Loucy (cell line): ENCODE results near the gene NUB1.

Experiments used
- H2AFZ ChIP-seq: fragments of 200-600 bp; sonication (generic); 2 replicates; pipeline ENCODE4 v1.6.0; 2016; ENCODE audit warnings: antibody characterized with exemption, mild to moderate bottlenecking, low read length, moderate library complexity
- H3F3A ChIP-seq: fragments of 200-600 bp; 2 replicates; pipeline ENCODE4 v1.6.0; 2016; ENCODE audit warnings: antibody characterized with exemption, low read depth, mild to moderate bottlenecking
- H3K27me3 ChIP-seq: fragments of 200-600 bp; sonication (generic); 2 replicates; pipeline ENCODE4 v1.6.1; 2014; ENCODE audit warnings: low read length, mild to moderate bottlenecking; ENCODE audit not compliant: insufficient read depth, poor library complexity, severe bottlenecking
- H3K36me3 ChIP-seq: fragments of 200-600 bp; sonication (generic); 2 replicates; pipeline ENCODE4 v1.6.1; 2016; ENCODE audit warnings: low read length; ENCODE audit not compliant: insufficient read depth
- H3K4me1 ChIP-seq: fragments of 200-600 bp; sonication (generic); 2 replicates; pipeline ENCODE4 v1.5.1; 2014; ENCODE audit warnings: low read length, mild to moderate bottlenecking; ENCODE audit not compliant: insufficient read depth, poor library complexity, severe bottlenecking
- H3K4me2 ChIP-seq: fragments of 200-600 bp; sonication (generic); 2 replicates; pipeline ENCODE4 v1.6.0; 2014; ENCODE audit warnings: antibody characterized with exemption, low read length, low read depth, mild to moderate bottlenecking; ENCODE audit not compliant: poor library complexity, severe bottlenecking
- H3K4me3 ChIP-seq: fragments of 200-600 bp; sonication (generic); 2 replicates; pipeline ENCODE4 v1.5.1; 2014; ENCODE audit warnings: low read length, mild to moderate bottlenecking, mixed read lengths; ENCODE audit not compliant: poor library complexity, severe bottlenecking
- H3K79me2 ChIP-seq: fragments of 200-600 bp; sonication (generic); 2 replicates; pipeline ENCODE4 v1.6.1; 2014; ENCODE audit warnings: low read length; ENCODE audit not compliant: insufficient read depth
- H3K9ac ChIP-seq: fragments of 200-600 bp; sonication (generic); 2 replicates; pipeline ENCODE4 v1.6.0; 2014; ENCODE audit warnings: mild to moderate bottlenecking, low read depth, low read length, moderate library complexity; ENCODE audit not compliant: poor library complexity, severe bottlenecking
- H3K9me2 ChIP-seq: fragments of 200-600 bp; sonication (generic); replicated peaks from 2 replicates; pipeline ENCODE4 v1.6.1; 2016; ENCODE audit warnings: low read depth, low read length, mixed read lengths
- H3K9me3 ChIP-seq: fragments of 200-600 bp; sonication (generic); 2 replicates; pipeline ENCODE4 v1.6.1; 2014; ENCODE audit warnings: mild to moderate bottlenecking, antibody characterized with exemption, low read length, low read depth; ENCODE audit not compliant: insufficient read depth
- H4K20me1 ChIP-seq: fragments of 200-600 bp; sonication (generic); 2 replicates; pipeline ENCODE4 v1.6.0; 2014; ENCODE audit warnings: antibody characterized with exemption, low read length, mild to moderate bottlenecking; ENCODE audit not compliant: insufficient read depth, poor library complexity, severe bottlenecking
- EZH2phosphoT487 ChIP-seq: fragments of 200-600 bp; IDR thresholded peaks from 2 replicates; pipeline ENCODE4 v1.6.1; 2018; ENCODE audit warnings: antibody characterized with exemption, mild to moderate bottlenecking, moderate library complexity, borderline replicate concordance
- TF ChIP-seq, protein P1 (sequence below): fragments of 200-600 bp; sonication (generic); conservative IDR thresholded peaks from 2 replicates; pipeline ENCODE4 v1.5.1; 2014; ENCODE audit warnings: mild to moderate bottlenecking, antibody characterized with exemption, low read length

NUB1 gene

DNA sequence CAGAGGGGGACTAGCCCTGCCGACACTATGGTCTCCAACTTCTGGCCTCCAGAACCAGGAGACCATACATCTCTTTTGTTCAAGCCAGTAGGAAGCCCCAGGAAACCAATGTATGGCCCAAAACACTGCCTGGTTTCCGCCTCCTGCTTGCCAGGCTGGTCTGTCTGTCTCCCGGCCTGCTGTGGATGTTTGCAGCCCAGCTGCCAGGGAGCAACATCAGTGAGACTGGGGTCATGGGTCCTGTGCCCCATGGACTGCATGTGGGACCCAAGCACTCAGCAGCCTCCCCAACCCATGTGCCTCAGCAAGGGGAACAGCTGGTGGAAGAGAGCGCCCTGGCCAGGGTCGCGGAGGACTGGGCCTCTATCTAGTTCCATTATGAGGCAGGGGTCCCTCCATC is 33.4 kb upstream of the NUB1 start:
- peaks cover 4% of the 10 kb centered on the region; the same call in 1 of the 2 replicates for H3K9me3 ChIP-seq
- H3K4me1 ChIP-seq = peaks cover 3% of the 10 kb centered on the region
- no peaks in the 10 kb centered on the region for H3K9me2 ChIP-seq
- H3K79me2 ChIP-seq = no peaks in the 10 kb centered on the region
- no peaks in the 10 kb centered on the region for H3K36me3 ChIP-seq
- no peak overlapping the region for H3K4me2 ChIP-seq
- no peak overlapping the region for H3K4me3 ChIP-seq
- no peaks in the 10 kb centered on the region for H3K27me3 ChIP-seq
- no peaks in the 10 kb centered on the region for H4K20me1 ChIP-seq
- H3K9ac ChIP-seq = no peak overlapping the region
- H2AFZ ChIP-seq = no peak overlapping the region
- H3F3A ChIP-seq = no peaks in the 10 kb centered on the region
- TF ChIP-seq, protein P1, sequence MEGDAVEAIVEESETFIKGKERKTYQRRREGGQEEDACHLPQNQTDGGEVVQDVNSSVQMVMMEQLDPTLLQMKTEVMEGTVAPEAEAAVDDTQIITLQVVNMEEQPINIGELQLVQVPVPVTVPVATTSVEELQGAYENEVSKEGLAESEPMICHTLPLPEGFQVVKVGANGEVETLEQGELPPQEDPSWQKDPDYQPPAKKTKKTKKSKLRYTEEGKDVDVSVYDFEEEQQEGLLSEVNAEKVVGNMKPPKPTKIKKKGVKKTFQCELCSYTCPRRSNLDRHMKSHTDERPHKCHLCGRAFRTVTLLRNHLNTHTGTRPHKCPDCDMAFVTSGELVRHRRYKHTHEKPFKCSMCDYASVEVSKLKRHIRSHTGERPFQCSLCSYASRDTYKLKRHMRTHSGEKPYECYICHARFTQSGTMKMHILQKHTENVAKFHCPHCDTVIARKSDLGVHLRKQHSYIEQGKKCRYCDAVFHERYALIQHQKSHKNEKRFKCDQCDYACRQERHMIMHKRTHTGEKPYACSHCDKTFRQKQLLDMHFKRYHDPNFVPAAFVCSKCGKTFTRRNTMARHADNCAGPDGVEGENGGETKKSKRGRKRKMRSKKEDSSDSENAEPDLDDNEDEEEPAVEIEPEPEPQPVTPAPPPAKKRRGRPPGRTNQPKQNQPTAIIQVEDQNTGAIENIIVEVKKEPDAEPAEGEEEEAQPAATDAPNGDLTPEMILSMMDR = no peak
- no peak for TF ChIP-seq EZH2phosphoT487

DNA sequence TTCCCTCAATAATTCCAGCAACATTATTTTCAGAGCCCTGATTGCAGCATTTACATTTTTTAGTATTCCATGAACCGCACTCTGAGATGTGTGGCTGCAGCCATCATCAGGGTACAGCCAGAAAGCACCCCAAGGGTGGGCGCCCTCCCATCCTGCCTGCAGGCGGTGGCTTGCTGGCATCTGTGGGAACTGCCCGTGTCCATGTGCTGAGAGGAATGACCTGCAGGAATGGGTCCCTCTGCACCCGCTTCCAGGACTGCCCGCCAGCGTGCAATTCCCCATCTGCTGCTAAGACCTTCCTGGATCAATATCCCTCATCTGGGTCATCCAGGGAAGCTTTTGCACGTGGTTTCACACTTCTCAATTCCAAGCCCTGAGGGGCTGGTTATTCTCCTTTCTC is 32.8 kb upstream of the NUB1 start:
- Histone ChIP-seq H3K4me1 (peaks cover 3% of the 10 kb centered on the region), H3K79me2 (no peaks in the 10 kb centered on the region), H3K9me2 (no peaks in the 10 kb centered on the region), H3K36me3 (no peaks in the 10 kb centered on the region), H3F3A (no peaks in the 10 kb centered on the region), H2AFZ (no peak overlapping the region), H4K20me1 (no peaks in the 10 kb centered on the region), H3K4me2 (no peak overlapping the region), H3K4me3 (no peak overlapping the region), H3K9me3 (peaks cover 4% of the 10 kb centered on the region; the same call in 1 of the 2 replicates), H3K27me3 (no peaks in the 10 kb centered on the region), H3K9ac (no peak overlapping the region)
- no peak for TF ChIP-seq EZH2phosphoT487
- TF ChIP-seq, protein P1 = no peak

DNA sequence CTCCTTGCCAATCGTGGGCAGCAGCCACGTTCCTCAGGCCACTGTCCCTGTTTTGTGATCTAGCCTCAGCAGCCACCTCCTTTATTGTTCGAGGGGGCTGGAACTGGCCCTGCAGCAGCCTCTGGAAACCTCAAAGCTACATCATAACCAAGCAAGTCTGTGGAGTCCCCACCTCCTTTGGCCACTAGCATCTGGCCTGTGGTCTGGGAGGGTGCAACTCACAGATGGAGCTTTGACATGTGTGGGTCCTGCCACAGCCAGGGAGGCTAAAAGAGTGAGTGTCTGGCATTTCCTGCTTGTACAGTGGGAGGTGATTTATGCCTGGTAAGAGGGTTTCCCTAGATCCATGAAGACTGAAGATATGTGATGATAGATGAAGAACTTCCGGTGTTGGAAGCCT is 32.3 kb upstream of the NUB1 start:
- Histone ChIP-seq H3K9me2 (no peaks in the 10 kb centered on the region), H4K20me1 (no peaks in the 10 kb centered on the region), H3F3A (no peaks in the 10 kb centered on the region), H3K4me1 (peaks cover 3% of the 10 kb centered on the region), H3K9ac (no peak overlapping the region), H2AFZ (no peak overlapping the region), H3K4me2 (no peak overlapping the region), H3K79me2 (no peaks in the 10 kb centered on the region), H3K4me3 (no peak overlapping the region), H3K36me3 (no peaks in the 10 kb centered on the region), H3K9me3 (peaks cover 4% of the 10 kb centered on the region; the same call in 1 of the 2 replicates), H3K27me3 (no peaks in the 10 kb centered on the region)
- TF ChIP-seq, protein P1 = no peak
- no peak for TF ChIP-seq EZH2phosphoT487
